Measurements from ENCODE around the gene GDF3.

DNA sequence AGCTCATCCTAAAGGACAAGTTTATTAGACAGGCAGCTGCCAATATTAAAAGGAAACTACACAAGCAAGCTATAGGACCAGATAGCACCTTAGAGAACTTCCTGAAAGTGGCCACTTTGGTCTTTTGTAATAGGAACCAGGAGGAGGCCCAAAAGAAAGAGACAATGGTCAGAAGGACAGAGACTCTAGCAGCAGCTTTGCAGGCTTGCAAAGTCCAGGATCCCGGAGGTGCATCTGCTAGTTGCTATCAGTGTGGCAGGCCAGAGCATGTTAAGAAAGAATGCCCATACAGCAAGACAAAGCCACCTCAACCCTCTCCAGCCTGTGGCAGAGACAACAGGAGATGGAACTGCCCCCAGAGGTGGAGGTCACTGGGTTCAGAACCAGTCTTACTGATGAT lies 53.3 kb downstream of the GDF3 start:
- TF ChIP-seq HNRNPLL (IDR thresholded peaks at IDR 0.05; ENCODE audit: low read depth, low read length, poor library complexity, severe bottlenecking) (no peak), TEAD2 (CRISPR knock-in tag; IDR thresholded peaks at IDR 0.05) (no peak), ZNF746 (CRISPR knock-in tag; IDR thresholded peaks at IDR 0.05) (no peak), PAX8 (CRISPR knock-in tag; IDR thresholded peaks at IDR 0.05; ENCODE audit: borderline replicate concordance) (no peak), CREB1 (IDR thresholded peaks at IDR 0.05) (no peak), CREB1 (CRISPR knock-in tag; IDR thresholded peaks at IDR 0.05) (no peak), CEBPB (IDR thresholded peaks at IDR 0.05; ENCODE audit: borderline replicate concordance, low read depth, low read length) (no peak), MXI1 (IDR thresholded peaks at IDR 0.05; ENCODE audit: borderline replicate concordance, low read depth, low read length) (no peak), ZNF530 (CRISPR knock-in tag; IDR thresholded peaks at IDR 0.05; ENCODE audit: low read depth) (no peak), SATB2 (CRISPR knock-in tag; IDR thresholded peaks at IDR 0.05) (no peak), POLR2A (IDR thresholded peaks at IDR 0.05; ENCODE audit: insufficient read depth in 1 of 2, low read depth in 2 of 2, low read length in 2 of 2) (no peak)
- TF ChIP-seq, protein P1, sequence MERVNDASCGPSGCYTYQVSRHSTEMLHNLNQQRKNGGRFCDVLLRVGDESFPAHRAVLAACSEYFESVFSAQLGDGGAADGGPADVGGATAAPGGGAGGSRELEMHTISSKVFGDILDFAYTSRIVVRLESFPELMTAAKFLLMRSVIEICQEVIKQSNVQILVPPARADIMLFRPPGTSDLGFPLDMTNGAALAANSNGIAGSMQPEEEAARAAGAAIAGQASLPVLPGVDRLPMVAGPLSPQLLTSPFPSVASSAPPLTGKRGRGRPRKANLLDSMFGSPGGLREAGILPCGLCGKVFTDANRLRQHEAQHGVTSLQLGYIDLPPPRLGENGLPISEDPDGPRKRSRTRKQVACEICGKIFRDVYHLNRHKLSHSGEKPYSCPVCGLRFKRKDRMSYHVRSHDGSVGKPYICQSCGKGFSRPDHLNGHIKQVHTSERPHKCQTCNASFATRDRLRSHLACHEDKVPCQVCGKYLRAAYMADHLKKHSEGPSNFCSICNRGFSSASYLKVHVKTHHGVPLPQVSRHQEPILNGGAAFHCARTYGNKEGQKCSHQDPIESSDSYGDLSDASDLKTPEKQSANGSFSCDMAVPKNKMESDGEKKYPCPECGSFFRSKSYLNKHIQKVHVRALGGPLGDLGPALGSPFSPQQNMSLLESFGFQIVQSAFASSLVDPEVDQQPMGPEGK (CRISPR knock-in tag; IDR thresholded peaks at IDR 0.05) = no peak
- TF ChIP-seq, protein P2, sequence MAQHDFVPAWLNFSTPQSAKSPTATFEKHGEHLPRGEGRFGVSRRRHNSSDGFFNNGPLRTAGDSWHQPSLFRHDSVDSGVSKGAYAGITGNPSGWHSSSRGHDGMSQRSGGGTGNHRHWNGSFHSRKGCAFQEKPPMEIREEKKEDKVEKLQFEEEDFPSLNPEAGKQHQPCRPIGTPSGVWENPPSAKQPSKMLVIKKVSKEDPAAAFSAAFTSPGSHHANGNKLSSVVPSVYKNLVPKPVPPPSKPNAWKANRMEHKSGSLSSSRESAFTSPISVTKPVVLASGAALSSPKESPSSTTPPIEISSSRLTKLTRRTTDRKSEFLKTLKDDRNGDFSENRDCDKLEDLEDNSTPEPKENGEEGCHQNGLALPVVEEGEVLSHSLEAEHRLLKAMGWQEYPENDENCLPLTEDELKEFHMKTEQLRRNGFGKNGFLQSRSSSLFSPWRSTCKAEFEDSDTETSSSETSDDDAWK (CRISPR knock-in tag; IDR thresholded peaks at IDR 0.05) = no peak
- TF ChIP-seq, protein P3, sequence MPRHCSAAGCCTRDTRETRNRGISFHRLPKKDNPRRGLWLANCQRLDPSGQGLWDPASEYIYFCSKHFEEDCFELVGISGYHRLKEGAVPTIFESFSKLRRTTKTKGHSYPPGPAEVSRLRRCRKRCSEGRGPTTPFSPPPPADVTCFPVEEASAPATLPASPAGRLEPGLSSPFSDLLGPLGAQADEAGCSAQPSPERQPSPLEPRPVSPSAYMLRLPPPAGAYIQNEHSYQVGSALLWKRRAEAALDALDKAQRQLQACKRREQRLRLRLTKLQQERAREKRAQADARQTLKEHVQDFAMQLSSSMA (CRISPR knock-in tag; IDR thresholded peaks at IDR 0.05) = no peak
- TF ChIP-seq, protein P4, sequence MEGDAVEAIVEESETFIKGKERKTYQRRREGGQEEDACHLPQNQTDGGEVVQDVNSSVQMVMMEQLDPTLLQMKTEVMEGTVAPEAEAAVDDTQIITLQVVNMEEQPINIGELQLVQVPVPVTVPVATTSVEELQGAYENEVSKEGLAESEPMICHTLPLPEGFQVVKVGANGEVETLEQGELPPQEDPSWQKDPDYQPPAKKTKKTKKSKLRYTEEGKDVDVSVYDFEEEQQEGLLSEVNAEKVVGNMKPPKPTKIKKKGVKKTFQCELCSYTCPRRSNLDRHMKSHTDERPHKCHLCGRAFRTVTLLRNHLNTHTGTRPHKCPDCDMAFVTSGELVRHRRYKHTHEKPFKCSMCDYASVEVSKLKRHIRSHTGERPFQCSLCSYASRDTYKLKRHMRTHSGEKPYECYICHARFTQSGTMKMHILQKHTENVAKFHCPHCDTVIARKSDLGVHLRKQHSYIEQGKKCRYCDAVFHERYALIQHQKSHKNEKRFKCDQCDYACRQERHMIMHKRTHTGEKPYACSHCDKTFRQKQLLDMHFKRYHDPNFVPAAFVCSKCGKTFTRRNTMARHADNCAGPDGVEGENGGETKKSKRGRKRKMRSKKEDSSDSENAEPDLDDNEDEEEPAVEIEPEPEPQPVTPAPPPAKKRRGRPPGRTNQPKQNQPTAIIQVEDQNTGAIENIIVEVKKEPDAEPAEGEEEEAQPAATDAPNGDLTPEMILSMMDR (CRISPR knock-in tag; IDR thresholded peaks at IDR 0.05) = no peak

Data from HepG2 (cell line).